Measurements from ENCODE around the gene BMP7. TPM values are rescaled to one million over a fixed set of nuclear protein-coding genes. Genes with fewer than 3 reads are reported as not detected.

The BMP7 gene
- polyA plus RNA-seq, 1 donor from 2014 or later = not detected

- Mint-ChIP-seq H3K27ac (no peak overlapping the region), H3K27me3 (peaks cover 8% of the 10 kb centered on the region), H3K4me1 (no peaks in the 10 kb centered on the region), H3K36me3 (no peaks in the 10 kb centered on the region), H3K9me3 (no peaks in the 10 kb centered on the region), H3K4me3 (no peak overlapping the region)
These were observed 41.8 kb downstream of the BMP7 start for GRCh38 chr20:57224641-57225138.

GRCh38 chr20:57223648-57224489, 42.6 kb downstream of the BMP7 start:
- Mint-ChIP-seq H3K4me1 (no peaks in the 10 kb centered on the region), H3K36me3 (no peaks in the 10 kb centered on the region)

DNA sequence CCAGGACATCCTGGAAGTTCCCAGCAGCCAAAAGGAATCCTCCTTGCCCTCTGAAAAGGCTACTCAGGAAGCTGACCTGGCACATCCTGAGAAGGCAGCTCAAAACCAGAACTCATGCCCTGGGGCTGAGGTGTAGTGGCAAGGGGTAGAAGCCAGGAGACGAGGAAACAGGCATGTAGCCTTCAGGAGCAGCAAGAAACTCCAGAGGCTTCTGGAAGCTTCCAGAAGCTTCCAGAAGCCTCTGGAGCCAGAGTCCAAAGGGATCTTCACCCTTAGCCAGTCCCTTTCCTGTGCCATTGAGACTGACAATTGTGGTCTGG, 43.9 kb downstream of the BMP7 start:
- Mint-ChIP-seq H3K36me3 (no peaks in the 10 kb centered on the region), H3K27ac (no peak overlapping the region), H3K4me3 (no peak overlapping the region), H3K27me3 (peaks cover 8% of the 10 kb centered on the region), H3K9me3 (no peaks in the 10 kb centered on the region), H3K4me1 (no peaks in the 10 kb centered on the region)

More at GRCh38 chr20:57223648-57224489, 42.6 kb downstream of the BMP7 start:
- no peaks in the 10 kb centered on the region for H3K9me3 Mint-ChIP-seq
- H3K4me3 Mint-ChIP-seq = no peak overlapping the region
- peaks cover 8% of the 10 kb centered on the region for H3K27me3 Mint-ChIP-seq
- H3K27ac Mint-ChIP-seq = no peak overlapping the region

DNA sequence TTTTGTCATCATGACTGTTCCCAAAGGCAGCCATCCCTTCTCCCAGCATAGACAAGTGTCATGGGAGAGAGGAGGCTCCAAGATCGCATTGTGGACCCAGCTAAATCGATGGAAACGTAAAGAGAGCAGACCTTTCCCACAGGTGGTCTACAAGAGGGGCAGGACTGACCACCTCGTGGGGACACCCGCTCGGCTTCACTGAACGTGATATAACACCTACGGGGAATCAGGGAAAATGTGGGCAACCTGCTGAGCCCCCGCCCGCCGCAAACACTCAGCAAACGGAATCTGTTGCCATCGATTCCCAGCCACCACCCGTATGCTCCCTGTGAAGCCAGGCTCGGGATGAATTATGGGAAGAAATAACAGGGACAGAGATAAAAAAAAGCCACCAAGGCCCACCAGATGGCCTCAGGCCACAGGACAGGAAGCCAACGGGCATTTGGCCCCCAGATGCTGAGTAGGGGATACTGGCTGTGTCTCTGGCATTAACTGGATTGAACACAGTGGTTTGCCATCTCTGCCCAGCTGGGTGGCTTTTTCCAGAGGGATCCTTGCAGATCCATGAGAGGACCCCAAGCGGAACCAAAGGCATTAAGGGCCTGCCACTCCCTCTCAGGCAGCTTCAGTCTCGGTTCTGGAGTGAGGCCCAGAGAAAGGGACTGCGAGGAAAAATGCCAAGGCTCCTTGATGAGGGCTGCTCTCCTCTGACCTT, 44.4 kb downstream of the BMP7 start:
- Mint-ChIP-seq H3K36me3 (no peaks in the 10 kb centered on the region), H3K27ac (no peak overlapping the region), H3K4me3 (no peak overlapping the region), H3K9me3 (no peaks in the 10 kb centered on the region), H3K27me3 (peaks cover 8% of the 10 kb centered on the region), H3K4me1 (no peaks in the 10 kb centered on the region)

GRCh38 chr20:57220337-57221145, 45.9 kb downstream of the BMP7 start:
- Mint-ChIP-seq H3K27me3 (peaks cover 10% of the 10 kb centered on the region), H3K9me3 (no peaks in the 10 kb centered on the region), H3K4me3 (no peak overlapping the region), H3K4me1 (no peaks in the 10 kb centered on the region), H3K27ac (peak overlapping the region in 1 of 3 donors; percentile 50), H3K36me3 (no peaks in the 10 kb centered on the region)

DNA sequence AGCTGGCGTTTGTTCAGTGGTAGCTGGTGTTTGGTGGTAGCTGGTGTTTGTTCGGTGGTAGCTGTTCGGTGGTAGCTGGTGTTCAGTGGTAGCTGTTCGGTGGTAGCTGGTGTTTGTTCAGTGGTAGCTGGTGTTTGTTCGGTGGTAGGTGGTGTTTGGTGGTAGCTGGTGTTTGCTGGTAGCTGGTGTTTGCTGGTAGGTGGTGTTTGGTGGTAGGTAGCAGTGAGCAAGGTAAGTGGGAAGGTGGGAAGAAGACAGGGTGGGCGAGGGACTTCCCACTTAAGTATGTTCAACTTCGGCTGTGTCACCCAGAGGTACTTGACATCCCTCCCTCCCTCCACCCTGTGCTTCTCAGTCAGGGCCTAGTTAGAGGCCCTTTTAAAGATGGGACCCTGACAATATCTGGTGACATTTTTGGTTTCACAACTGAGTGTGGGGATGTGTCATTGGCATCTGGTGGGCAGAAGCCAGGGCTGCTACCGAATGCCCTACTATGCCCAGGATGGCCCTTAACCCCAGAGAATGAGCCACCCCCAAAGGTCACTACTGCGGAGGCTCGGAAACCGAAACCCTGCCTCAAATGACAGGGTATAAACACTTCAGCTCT, 47.3 kb downstream of the BMP7 start:
- Mint-ChIP-seq H3K36me3 (no peaks in the 10 kb centered on the region), H3K27ac (no peak overlapping the region), H3K27me3 (peaks cover 9% of the 10 kb centered on the region), H3K9me3 (no peaks in the 10 kb centered on the region), H3K4me3 (no peak overlapping the region), H3K4me1 (no peaks in the 10 kb centered on the region)

DNA sequence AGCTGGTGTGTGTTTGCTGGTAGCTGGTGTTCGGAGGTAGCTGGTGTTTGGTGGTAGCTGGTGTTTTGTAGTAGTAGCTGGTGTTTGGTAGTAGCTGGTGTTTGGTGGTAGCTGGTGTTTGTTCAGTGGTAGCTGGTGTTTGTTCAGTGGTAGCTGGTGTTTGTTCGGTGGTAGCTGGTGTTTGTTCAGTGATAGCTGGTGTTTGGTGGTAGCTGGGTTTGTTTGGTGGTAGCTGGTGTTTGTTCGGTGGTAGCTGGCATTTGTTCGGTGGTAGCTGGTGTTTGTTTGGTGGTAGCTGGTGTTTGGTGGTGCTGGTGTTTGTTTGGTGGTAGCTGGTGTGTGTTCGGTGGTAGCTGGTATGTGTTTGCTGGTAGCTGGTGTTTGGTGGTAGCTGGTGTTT, 48.0 kb downstream of the BMP7 start:
- Mint-ChIP-seq H3K4me3 (no peak overlapping the region), H3K9me3 (no peaks in the 10 kb centered on the region), H3K4me1 (no peaks in the 10 kb centered on the region), H3K36me3 (no peaks in the 10 kb centered on the region), H3K27ac (no peak overlapping the region), H3K27me3 (peaks cover 8% of the 10 kb centered on the region)

- H3K27me3 Mint-ChIP-seq = peaks cover 11% of the 10 kb centered on the region
- H3K27ac Mint-ChIP-seq = no peak overlapping the region
- no peaks in the 10 kb centered on the region for H3K36me3 Mint-ChIP-seq
- no peak overlapping the region for H3K4me3 Mint-ChIP-seq
- H3K9me3 Mint-ChIP-seq = no peaks in the 10 kb centered on the region
- no peaks in the 10 kb centered on the region for H3K4me1 Mint-ChIP-seq
These were observed 48.6 kb downstream of the BMP7 start for GRCh38 chr20:57217802-57218201.

DNA sequence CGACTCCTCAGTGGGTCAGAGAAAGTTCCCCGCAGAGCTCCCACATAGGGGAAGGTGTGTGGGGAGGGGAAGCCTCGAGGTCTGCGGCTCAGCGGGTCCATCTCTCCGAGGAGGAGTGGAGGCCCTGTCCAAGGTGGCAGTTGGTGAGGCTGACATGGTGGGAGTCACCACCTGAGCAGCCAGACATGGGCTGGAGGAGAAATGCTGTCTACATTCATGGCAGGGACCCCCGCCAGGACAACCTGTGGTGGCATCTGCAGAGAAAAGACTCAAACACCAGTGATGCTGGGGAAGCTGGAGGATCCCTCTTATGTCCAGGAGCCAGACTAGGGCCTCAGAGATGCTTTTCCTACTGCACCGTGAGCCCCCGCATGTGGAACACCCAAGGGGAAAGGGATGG, 49.8 kb downstream of the BMP7 start:
- no peak overlapping the region for H3K27ac Mint-ChIP-seq
- no peaks in the 10 kb centered on the region for H3K36me3 Mint-ChIP-seq
- H3K4me1 Mint-ChIP-seq = no peaks in the 10 kb centered on the region
- H3K27me3 Mint-ChIP-seq = peaks cover 15% of the 10 kb centered on the region
- no peaks in the 10 kb centered on the region for H3K9me3 Mint-ChIP-seq
- H3K4me3 Mint-ChIP-seq = no peak overlapping the region

DNA sequence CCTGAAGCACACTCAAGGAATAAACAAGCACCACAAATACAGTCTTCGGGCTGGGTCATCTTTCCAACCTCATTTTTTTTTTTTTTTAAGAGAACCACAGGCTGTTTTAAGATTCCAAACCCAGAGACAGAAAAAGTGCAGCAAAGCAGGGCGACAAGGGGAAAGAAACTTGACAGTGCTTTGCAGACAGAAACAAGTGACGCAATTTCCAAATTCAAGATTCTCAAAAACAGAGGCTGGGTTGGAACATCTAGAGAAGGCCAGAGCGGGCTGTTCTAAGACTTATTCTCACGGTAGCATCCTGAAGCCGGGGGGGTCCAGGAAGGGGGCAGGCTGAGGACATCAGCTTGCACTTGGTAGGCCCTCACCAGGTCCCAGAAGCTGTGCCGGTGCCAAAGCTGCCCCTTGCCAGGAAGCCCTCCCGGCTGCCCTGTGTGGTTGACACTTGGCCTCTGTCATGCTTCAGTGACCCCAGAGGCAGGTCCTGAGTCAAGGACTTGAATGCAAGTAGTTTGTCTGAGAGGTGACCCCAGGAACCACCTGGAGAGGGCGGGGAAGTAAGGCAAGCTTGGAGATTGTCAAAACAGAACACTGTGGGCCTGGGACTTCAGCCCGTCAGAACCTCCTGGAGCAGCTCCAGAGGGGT, 50.5 kb downstream of the BMP7 start:
- no peak overlapping the region for H3K27ac Mint-ChIP-seq
- no peaks in the 10 kb centered on the region for H3K36me3 Mint-ChIP-seq
- peaks cover 11% of the 10 kb centered on the region for H3K27me3 Mint-ChIP-seq

DNA sequence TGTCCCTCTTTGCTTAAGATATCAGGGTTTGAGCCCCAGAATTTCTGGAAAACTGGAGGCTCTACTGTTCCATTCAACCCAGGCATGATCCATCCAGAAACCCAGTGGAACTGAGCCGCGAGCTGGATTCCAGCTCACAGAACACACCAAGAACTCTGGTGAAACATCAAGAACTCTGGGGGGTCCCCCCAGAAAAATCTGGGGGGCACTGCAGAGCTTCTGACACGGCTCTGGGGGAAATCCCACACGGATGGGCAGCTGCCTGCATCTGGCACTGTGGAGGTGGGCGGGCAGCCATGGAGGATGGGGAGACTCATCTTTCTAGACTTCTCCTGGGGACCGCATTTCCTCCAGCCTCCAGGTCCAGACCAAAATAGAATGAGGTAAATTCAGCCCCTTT, 51.0 kb downstream of the BMP7 start:
- Mint-ChIP-seq H3K9me3 (no peaks in the 10 kb centered on the region), H3K4me1 (no peaks in the 10 kb centered on the region), H3K27ac (no peak overlapping the region)

More for the DNA sequence above, 50.5 kb downstream of the BMP7 start:
- H3K4me3 Mint-ChIP-seq = no peak overlapping the region
- H3K9me3 Mint-ChIP-seq = no peaks in the 10 kb centered on the region
- H3K4me1 Mint-ChIP-seq = no peaks in the 10 kb centered on the region

DNA sequence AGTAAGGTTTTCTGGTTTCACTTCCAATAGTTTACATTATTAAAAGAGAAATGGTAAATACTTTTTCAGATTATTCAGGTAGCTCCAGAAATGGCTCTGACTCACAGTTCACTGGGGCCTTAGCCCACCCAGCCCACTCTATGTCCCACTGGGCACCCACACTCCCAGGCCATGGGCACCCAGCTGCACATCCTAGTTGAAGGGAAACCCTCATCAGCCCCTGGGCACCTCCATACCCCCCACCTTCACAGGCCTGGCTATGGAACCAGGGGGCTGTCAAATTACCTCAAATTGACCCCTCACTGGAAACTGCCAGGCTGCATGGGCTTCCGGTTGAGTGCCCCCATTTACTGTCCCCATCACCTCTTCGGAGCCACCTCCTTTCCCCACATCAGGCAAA, 51.5 kb downstream of the BMP7 start:
- Mint-ChIP-seq H3K27me3 (peaks cover 13% of the 10 kb centered on the region), H3K27ac (no peak overlapping the region), H3K9me3 (no peaks in the 10 kb centered on the region), H3K4me3 (no peak overlapping the region), H3K4me1 (no peaks in the 10 kb centered on the region), H3K36me3 (no peaks in the 10 kb centered on the region)

More for the DNA sequence above, 51.0 kb downstream of the BMP7 start:
- no peak overlapping the region for H3K4me3 Mint-ChIP-seq
- peaks cover 11% of the 10 kb centered on the region for H3K27me3 Mint-ChIP-seq
- H3K36me3 Mint-ChIP-seq = no peaks in the 10 kb centered on the region

GRCh38 chr20:57214427-57214826, 52.0 kb downstream of the BMP7 start:
- Mint-ChIP-seq H3K4me1 (no peaks in the 10 kb centered on the region), H3K27ac (no peak overlapping the region), H3K27me3 (peaks cover 14% of the 10 kb centered on the region), H3K36me3 (no peaks in the 10 kb centered on the region), H3K4me3 (no peak overlapping the region), H3K9me3 (no peaks in the 10 kb centered on the region)

GRCh38 chr20:57213924-57214323, 52.5 kb downstream of the BMP7 start:
- H3K27ac Mint-ChIP-seq = no peak overlapping the region
- H3K27me3 Mint-ChIP-seq = peaks cover 14% of the 10 kb centered on the region
- no peak overlapping the region for H3K4me3 Mint-ChIP-seq
- no peaks in the 10 kb centered on the region for H3K4me1 Mint-ChIP-seq
- H3K36me3 Mint-ChIP-seq = no peaks in the 10 kb centered on the region
- no peaks in the 10 kb centered on the region for H3K9me3 Mint-ChIP-seq

All from IgD-negative memory B cell (primary cell).